22Rv1 (cell line): Measurements from ENCODE around the gene NCKAP5.

Experiments
- H3K27ac ChIP-seq: fragments of 450-650 bp; 2 replicates; pipeline ENCODE4 v1.5.1; 2017
- CTCF ChIP-seq: fragments of 450-650 bp; IDR thresholded peaks from 2 replicates; pipeline ENCODE4 v1.5.1; 2017; ENCODE audit warnings: mild to moderate bottlenecking
- ZFX ChIP-seq: fragments of 450-650 bp; IDR thresholded peaks from 2 replicates; pipeline ENCODE4 v1.6.1; 2017; ENCODE audit warnings: antibody characterized with exemption, borderline replicate concordance

NCKAP5 gene

GRCh38 chr2:132732694-132733093, 835.6 kb downstream of the NCKAP5 start:
- no peak for TF ChIP-seq ZFX
- TF ChIP-seq CTCF = no peak
- no peak overlapping the region for H3K27ac ChIP-seq

GRCh38 chr2:132731441-132731840, 836.8 kb downstream of the NCKAP5 start:
- no peak for TF ChIP-seq CTCF
- no peak overlapping the region for H3K27ac ChIP-seq

GRCh38 chr2:132730611-132731010, 837.7 kb downstream of the NCKAP5 start:
- TF ChIP-seq ZFX (no peak), CTCF (no peak)

GRCh38 chr2:132729522-132729921, 838.7 kb downstream of the NCKAP5 start:
- no peak overlapping the region for H3K27ac ChIP-seq
- no peak for TF ChIP-seq CTCF
- TF ChIP-seq ZFX = no peak

More at GRCh38 chr2:132730611-132731010, 837.7 kb downstream of the NCKAP5 start:
- H3K27ac ChIP-seq = no peak overlapping the region

GRCh38 chr2:132726155-132726554, 842.1 kb downstream of the NCKAP5 start:
- H3K27ac ChIP-seq = no peak overlapping the region
- TF ChIP-seq CTCF (no peak), ZFX (no peak)

- no peak for TF ChIP-seq CTCF
- no peak for TF ChIP-seq ZFX
- no peak overlapping the region for H3K27ac ChIP-seq
Observed at GRCh38 chr2:132725748-132726147, 842.5 kb downstream of the NCKAP5 start.

GRCh38 chr2:132725148-132725547, 843.1 kb downstream of the NCKAP5 start:
- no peak for TF ChIP-seq ZFX
- TF ChIP-seq CTCF = no peak
- no peak overlapping the region for H3K27ac ChIP-seq

- TF ChIP-seq ZFX = no peak
- no peak for TF ChIP-seq CTCF
- no peak overlapping the region for H3K27ac ChIP-seq
Observed at GRCh38 chr2:132721938-132722337, 846.3 kb downstream of the NCKAP5 start.
